Esophagus mucosa (tissue), 1 donor: ENCODE results near the gene ZNF738. TPM values are rescaled to one million over a fixed set of nuclear protein-coding genes. Genes with fewer than 3 reads are reported as not detected.
"Not testable (repeated sequence)": the region's sequence is repeated elsewhere in the genome, so short reads cannot be mapped to it uniquely, and the experiment has no call there.

Source experiments
- ATAC-seq: fragments of 200-7000 bp; cut with Tn5 transposase; one replicate; pipeline ENCODE4 v1.9.1; 2020
- total RNA-seq: library from RNA; stranded (reverse); gene quantifications from one replicate; pipeline ENCODE4 v1.2.4, GENCODE V29; 2023
- donor health status: DM: yes; HTN: yes; CAD: no.

ZNF738 gene
- total RNA-seq, result 3.6 TPM

DNA sequence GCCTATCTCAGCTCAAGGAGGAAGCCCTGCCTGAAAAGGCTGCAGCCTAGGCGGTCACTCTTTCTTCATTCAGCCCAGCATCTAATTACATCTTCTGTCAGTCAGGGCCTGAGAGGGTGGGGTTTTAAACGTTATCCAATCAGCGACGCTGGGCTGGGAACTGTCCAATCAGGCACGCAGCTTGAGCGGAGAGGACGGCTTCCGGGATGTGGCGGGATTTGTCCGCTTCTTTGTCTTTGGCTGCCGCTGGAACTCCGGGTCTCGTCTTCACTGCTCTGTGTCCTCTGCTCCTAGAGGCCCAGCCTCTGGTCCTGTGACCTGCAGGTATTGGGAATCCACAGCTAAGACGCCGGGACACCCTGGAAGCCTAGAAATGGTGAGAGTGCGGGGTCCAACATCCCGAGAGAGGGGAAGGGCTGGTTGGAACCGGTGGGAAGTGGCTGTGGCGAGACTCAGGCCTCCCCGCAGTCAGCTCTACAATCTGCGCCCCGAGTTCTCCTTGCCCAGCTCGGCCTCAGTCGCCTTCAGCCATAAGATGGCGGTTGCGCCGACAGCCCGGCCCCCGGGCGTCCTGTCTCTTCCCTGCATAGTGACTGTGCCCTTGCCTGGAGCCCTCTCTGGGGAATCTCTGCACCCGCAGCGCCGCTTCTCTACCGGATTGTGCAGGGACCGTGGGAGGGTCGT lies at the start of gene ZNF738:
Gene ZNF738, plus strand, starts transcription at position 233 of the 684 bp plus-strand sequence. Its CDS starts 141 bp downstream, at position 374.
- peak; percentile 99 for ATAC-seq

DNA sequence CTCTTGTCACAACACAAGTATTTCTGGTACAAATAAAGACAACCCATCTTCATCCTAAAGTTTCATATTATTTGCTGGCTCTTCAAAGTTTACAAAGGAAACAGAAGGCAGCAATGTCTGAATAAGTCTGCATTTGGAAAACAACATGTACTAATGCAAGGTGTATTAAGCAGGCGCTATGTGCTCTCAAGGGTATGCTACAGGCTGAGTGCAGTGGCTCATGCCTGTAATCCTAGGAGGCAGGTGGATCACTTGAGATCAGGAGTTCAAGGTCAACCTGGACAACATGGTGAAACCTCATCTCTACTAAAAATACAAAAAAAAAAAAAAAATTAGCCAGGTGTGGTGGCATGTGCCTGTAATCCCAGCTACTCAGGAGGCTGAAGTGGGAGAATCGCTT lies 46.0 kb upstream of the ZNF738 start:
- ATAC-seq, result not testable (repeated sequence)

DNA sequence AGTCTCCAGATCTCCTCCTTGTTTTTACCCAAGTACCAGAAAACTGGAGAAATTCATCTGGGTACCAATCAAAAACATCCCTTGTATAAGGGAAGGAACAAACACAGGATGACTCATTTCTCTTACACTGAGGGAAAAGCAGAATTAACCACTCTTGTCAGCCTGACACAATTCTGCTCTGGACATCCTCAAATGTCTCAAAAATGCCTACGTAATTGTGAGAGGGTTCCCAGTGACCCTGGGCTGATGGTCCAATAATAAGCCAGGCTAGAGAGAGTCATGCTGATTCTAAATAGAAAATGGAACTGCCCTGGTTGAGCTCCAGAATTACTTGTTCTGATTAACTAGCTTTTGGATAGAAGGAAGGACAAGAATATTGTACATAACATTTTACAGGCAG lies 44.1 kb upstream of the ZNF738 start:
- no peak for ATAC-seq

DNA sequence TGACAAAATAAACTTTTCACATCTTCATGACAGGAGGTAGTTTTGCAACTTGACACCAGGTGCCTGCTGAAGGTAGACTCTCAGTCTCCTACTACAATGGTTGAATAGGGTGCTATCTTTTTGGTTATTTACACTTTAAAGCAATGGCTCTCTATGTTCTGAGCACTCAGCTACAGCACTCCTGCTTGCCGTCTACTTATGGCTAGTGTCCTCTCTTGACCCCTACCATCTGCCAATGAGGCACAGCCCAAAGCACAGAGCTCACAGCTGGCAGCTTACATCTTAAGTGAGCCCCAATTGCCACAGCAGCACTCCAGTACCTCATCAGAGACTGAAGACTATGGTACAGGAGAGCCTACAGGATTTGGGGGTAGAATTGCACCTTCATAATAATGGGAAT lies 41.0 kb upstream of the ZNF738 start:
- no peak for ATAC-seq

DNA sequence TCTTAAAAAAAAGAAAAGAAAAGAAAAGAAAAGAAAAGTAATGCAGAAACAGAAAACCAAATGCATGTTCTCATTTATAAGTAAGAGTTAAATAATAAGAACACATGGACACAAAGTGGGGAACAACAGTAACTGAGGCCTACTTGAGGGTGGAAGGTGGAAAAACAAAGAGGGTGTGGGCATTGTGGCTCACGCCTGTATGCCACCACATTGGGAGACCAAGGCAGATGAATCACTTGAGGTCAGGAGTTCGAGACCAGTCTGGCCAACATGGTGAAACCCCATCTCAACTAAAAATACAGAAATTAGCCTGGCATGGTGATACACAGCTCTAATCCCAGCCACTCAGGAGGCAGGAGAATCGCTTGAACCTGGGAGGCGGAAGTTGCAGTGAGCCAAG lies 37.7 kb upstream of the ZNF738 start:
- no peak for ATAC-seq

DNA sequence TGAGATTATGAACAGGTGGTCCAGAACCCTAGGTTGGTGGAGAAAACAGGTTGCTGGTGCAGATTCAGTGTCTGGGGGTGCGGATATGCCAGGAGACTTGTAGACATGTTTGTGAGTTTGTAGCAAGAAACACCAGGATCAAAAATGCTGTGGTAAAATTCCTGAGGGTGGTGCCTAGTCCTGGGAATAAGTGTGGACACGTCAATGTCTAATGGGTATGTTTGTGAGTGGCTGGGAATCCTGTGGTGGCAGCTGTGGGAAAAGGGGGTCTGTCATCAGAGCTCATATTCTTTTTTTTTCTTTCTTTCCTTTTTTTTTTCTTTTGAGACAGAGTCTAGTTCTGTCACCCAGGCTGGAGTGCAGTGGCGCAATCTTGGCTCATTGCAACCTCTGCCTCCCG lies 36.8 kb upstream of the ZNF738 start:
- no peak for ATAC-seq

DNA sequence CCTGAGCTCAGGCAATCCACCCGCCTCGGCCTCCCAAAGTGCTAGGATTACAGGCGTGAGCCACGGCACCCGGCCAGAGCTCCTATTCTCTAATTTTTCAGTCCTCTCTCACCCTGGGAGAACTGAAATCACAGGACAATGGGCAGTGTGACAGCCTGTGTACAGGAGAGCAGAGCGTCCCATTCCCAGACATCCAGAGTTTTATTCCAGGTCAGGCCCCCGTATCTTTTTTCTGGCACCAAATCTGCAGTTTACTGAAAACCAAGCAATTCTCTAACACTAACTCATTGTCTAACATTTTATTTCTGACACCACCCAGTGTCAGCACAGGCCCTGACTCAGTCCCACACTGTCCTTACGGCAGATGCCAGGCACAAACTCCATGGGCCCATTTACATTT lies 36.3 kb upstream of the ZNF738 start:
- ATAC-seq, result no peak

DNA sequence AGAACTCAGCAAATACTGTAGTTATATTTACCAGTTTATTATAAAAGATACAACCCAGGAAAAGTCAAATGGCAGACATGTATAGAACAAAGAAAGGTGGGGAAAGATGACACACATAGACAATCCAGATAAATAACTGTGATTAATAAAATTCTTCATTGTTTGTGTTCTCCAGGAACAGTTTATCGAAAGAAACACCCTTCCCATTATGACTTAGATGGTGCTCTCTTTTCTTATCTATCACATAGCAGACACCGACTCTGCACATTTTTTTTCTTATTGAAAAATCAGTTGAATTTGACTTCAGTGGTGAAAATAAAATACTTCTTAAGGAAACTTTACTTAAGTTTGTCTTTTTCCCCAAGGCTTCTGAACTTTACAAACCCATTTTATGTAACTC lies 35.8 kb upstream of the ZNF738 start:
- no peak for ATAC-seq

DNA sequence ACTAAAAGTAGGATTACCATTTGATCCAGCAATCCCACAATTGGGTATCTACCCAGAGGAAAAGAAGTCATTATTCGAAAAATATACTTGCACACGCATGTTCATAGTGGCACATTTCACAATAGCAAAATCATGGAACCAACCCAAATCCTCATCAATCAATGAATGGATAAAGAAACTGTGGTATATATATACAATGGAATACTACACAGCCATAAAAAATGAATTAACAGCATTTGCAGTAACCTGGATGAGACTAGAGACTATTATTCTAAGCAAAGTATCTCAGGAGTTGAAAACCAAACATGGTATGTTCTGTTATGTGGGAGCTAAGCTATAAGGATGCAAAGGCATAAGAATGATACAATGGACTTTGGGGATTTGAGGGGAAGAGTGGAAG lies 32.6 kb upstream of the ZNF738 start:
- no peak for ATAC-seq

DNA sequence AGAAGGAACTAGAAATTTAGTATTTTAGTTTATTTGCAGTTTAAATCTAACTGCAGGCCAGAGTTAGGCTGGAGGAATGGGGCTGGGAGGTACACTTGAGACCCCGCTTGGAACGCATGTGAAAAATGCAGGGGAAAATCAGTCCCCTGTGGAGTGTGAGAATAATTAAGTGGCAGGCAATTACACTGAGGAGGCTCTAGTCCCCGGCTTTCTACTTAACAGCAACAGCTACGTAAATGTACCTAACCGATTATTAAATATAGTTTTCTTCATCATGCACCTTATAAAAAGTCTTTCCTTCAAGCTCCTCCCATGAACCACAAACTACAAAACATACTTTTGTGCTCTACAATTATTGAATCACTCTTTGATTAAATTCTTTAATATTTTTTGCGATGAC lies 30.4 kb upstream of the ZNF738 start:
- ATAC-seq, result no peak

DNA sequence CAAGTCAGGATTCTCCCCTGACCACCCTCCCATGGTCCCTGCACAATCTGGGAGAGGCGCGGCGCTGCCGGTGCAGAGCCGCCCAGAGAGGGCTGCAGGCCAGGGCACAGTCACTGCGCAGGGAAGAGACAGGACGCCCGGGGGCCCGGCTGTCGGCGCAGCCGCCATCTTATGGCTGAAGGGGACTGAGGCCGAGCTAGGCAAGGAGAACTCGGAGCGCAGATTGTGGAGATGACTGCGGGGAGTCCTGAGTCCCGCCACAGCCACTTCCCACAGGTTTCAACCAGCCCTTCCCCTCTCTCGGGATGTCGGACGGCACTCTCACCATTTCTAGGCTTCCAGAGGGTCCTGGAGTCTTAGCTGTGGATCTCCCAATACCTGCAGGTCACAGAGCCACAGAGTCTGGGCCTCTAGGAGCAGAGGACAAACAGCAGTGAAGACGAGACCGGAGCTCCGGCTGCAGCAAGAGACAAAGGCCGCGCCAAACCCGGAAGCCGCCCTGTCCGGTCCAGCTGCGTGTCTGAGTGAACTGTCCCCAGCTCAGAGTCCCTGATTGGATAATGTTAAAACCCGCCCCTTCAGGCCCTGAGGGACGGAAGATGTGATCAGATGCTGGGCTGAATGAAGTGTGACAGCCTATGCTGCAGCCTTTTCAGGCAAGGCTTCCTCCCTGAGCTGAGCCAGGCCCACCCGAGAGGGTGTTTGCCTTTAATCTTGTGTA lies 29.8 kb upstream of the ZNF738 start, which contains the start of gene ZNF708:
Gene ZNF708, minus strand, starts transcription at position 526 of the 721 bp plus-strand sequence. Its CDS starts 198 bp downstream, at position 328.
- peak; percentile 100 for ATAC-seq

DNA sequence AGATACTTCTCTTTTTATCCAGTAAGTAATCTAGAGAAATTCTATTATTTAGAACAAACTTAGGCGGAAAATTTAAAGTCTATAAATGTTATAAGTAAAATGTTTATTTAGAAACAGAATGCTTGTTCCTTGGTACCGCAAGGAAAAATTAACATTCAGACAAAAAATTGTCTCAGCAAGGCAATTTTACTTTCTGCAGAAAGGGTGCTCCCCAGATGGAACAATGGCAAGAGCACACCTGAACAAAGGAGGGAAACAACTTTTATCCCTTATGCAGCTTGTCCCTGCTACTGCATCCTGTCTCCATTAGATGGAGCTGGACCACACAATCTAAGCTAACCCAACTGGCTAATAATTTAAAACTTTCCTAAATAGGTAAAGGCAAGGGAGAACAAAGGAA lies 23.1 kb upstream of the ZNF738 start:
- no peak for ATAC-seq

DNA sequence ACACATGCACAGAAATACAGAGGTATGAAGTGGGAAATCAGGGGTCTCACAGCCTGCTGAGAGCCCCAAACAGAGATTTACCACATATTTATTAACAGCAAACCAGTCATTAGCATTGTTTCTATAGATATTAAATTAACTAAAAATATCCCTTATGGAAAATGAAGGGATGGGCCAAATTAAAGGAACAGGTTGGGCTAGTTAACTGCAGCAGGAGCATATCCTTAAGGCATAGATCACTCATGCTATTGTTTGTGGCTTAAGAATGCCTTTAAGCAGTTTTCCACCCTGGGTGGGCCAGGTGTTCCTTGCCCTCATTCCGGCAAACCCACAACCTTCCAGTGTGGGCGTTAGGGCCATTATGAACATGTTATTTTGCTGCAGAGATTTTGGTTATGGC lies 14.0 kb upstream of the ZNF738 start:
- not testable (repeated sequence) for ATAC-seq

DNA sequence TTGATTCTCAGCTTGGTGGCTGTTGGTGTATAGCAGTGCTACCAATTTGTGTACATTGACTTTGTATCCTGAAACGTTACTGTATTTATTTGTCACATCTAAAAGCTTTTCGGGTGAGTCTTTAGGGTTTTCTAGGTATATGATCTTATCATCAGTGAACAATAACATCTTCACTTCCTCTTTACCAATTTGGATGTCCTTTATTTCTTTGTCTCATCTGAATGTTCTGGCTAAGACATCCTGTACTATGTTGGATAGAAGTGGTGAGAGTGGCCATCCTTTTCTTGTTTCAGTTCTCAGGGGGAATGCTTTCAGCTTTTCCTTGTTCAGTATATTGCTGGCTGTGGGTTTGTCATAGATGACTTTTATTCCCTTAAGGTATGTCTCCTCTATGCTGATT lies 6.0 kb upstream of the ZNF738 start:
- ATAC-seq, result no peak

DNA sequence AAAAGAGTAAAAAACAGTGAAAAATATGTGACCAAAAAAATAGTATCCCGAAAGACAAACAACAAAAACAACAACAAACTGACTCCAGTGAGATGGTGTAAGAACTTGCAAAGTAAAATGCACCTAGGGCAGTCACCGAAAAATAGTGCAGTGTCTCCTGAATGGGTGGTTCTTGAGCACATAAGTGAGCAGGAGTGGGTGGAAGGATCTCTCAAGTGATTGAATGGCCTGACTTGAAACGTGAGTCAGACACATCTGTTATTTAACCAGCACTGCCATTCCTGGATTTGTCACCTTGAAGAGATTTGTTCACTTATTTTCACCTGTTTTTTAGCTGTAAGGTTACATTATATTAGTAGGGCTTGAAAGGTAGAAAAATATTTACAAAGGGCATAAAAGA lies 3.5 kb downstream of the ZNF738 start:
- no peak for ATAC-seq

DNA sequence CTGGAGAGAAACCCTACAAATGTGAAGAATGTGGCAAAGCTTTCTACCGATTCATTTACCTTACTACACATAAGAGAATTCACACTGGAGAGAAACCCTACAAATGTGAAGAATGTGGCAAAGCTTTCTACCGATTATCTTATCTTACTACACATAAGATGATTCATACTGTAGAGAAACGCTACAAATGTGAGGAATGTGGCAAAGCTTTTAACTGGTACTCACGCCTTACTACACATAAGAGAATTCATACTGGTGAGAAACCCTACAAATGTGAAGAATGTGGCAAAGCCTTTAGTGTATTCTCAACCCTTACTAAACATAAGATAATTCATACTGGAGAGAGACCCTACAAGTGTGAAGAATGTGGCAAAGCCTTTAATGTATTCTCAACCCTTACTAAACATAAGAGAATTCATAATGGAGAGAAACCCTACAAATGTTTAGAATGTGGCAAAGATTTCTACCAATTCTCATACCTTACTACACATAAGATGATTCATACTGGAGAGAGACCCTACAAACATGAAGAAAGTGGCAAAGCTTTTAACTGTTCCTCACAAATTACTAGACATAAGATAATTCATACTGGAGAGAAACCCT lies 25.3 kb downstream of the ZNF738 start:
- no peak for ATAC-seq

DNA sequence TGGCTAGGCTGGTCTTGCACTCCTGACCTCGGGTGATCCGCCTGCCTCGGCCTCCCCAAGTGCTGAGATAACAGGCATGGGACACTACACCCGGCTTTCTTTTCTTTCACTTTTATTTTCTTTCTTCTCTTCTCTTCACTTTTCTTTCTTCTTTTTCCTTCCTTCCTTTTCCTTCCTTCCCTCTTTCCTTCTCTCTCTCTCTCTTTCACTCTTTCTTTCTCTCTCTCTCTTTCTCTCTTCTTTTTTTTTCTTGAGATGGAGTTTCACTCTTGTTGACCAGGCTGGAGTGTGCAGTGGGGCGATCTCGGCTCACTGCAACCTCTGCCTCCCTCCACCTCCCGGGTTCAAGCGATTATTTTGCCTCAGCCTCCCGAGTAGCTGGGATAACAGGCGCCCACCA lies 37.3 kb downstream of the ZNF738 start:
- ATAC-seq, result no peak

DNA sequence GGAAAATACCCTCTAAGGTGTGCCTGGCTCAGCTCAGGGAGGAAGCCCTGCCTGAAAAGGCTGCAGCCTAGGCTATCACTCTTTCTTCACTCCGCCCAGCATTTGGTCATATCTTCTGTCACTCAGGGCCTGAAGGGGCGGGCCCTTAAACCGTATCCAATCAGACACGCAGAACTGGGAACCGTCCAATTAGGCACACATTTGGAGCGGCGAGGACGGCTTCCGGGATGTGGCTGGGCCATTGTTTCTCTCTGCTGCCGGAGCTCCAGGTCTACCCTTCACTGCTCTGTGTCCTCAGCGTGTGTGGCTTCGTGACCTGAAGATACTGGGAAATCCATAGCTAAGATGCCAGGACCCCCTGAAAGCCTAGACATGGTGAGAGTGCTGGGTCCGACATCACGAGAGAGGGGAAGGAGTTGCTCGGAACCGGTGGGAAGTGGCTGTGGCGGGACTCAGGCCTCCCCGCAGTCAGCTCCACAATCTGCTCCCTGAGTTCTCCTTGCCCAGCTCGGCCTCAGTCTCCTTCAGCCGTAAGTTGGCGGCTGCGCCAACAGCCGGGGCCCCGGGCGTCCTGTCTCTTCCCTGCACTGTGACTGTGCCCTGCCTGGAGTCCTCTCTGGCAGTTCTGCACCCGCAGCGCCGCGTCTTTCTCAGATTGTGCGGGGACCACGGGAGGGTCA lies 38.2 kb downstream of the ZNF738 start, which contains the start of gene ZNF493:
Gene ZNF493, plus strand, starts transcription at position 241 of the 680 bp plus-strand sequence. Its CDS starts 105 bp downstream, at position 346.
- ATAC-seq, result peak; percentile 100

DNA sequence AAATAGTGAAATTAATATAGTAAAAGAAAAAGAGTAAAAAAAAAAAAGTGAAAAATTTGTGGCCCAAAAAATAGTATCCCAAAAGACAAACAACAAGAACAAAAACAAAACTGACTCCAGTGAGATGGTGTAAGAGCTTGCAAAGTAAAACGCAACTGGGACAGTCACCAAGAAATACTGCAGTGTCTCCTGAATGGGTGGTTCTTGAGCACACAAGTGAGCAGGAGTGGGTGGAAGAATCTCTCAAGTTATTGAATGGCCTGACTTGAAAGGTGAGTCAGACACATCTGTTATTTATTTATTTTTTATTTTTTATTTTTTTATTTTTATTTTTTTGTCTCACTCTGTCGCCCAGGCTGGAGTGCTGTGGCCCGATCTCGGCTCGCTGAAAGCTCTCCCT lies 40.1 kb downstream of the ZNF738 start:
- ATAC-seq, result no peak

DNA sequence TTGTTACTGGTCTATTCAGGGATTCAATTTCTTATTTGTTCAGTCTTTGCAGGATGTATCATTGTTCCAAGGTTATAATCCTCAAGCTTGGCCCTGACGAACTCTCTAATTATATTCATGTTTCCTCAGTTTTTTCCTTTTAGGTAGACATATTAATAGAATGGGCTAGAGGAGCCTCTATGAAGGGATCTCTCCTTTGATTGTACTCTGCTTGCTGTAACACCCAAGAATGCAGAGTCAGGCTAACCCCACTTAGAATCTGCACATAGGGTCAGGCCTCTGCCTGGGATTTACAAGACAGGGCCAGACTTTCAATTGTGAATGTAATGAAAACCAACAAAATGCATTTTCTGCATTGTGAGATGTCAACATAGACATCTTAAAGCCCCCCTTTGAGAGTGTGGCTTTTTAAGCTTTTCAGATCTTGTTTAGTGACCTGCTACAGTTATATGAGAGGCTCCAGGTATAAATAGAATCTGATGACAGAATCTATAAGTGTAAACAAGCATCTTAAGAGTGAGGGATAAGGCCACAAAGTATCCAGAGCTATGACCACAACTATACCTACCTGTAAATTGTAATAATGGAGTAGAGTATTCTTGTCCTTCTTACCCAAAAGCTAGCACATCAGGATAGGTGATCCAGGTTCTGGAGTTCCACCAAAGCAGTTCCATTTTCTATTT lies 43.6 kb downstream of the ZNF738 start:
- no peak for ATAC-seq

DNA sequence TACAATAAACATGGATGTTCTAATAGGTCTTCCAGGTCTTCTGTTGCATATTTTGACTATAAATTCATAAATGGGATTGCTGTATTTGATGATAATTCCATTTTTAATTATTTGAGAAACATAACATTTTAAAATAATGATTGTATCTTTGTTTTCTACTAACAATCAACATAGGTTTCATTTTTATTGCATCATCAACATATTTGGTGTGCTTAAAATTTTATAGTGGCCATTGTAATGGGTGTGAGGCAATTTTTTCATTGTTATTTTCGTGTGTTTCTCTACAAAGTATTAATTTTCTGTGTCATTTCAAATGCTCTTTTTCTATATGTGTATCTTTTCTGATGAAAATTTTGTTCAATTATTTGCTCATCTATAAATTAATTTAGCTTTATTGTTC lies 51.4 kb downstream of the ZNF738 start:
- ATAC-seq, result no peak

DNA sequence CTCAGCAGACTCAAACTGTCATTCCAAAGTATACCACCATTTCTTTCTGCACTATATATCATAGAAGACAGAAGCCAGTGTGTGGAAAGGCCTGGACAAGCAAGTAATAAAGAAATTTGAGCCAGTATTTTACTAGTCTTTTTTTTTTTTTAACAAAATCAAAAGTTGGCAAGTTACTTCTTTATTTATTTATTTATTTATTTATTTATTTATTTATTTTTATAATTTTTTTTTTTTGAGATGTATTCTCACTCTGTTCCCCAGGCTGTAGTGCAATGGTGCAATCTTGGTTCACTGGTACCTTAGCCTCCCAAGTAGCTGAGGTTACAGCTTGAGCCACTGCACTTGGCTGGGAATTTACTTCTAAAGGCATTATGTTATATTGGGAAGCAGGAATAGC lies 63.4 kb downstream of the ZNF738 start:
- no peak for ATAC-seq
